Measurements from ENCODE around the gene CLDN1. TPM values are rescaled to one million over a fixed set of nuclear protein-coding genes. Genes with fewer than 3 reads are reported as not detected.

CLDN1 gene
- total and polyA plus RNA-seq, 10 of the 15 experiments (the other 5 are each of a cell fraction or from before 2014, with no cell fraction given) = 3.4 to 22.8 (median 8.5) TPM

DNA sequence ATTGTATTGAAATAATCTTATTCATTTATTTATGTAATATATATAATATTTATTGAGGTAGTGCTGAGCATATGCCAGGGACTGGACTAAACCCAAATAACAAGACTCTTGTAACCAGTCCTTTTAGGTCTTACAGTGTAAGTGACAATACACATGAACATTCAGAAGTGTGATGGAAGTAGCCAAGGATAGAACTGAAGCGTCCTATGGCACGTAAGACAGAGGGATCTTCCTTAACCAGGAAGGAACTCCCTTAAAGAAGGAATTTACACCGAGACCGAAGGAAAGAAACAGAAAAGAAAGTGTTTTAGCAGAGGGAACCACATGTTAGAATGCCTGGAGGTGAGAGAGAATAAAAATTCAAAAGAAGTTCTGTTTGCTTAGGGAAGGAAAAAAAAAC, 23.6 kb upstream of the CLDN1 start (continued):
- TF ChIP-seq, protein P1, sequence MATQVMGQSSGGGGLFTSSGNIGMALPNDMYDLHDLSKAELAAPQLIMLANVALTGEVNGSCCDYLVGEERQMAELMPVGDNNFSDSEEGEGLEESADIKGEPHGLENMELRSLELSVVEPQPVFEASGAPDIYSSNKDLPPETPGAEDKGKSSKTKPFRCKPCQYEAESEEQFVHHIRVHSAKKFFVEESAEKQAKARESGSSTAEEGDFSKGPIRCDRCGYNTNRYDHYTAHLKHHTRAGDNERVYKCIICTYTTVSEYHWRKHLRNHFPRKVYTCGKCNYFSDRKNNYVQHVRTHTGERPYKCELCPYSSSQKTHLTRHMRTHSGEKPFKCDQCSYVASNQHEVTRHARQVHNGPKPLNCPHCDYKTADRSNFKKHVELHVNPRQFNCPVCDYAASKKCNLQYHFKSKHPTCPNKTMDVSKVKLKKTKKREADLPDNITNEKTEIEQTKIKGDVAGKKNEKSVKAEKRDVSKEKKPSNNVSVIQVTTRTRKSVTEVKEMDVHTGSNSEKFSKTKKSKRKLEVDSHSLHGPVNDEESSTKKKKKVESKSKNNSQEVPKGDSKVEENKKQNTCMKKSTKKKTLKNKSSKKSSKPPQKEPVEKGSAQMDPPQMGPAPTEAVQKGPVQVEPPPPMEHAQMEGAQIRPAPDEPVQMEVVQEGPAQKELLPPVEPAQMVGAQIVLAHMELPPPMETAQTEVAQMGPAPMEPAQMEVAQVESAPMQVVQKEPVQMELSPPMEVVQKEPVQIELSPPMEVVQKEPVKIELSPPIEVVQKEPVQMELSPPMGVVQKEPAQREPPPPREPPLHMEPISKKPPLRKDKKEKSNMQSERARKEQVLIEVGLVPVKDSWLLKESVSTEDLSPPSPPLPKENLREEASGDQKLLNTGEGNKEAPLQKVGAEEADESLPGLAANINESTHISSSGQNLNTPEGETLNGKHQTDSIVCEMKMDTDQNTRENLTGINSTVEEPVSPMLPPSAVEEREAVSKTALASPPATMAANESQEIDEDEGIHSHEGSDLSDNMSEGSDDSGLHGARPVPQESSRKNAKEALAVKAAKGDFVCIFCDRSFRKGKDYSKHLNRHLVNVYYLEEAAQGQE (IDR thresholded peaks at IDR 0.05; ENCODE audit: low read depth, low read length) = no peak
- TF ChIP-seq RFX5 (IDR thresholded peaks at IDR 0.05; ENCODE audit: low read depth, low read length) (no peak), TAF1 (IDR thresholded peaks at IDR 0.05; ENCODE audit: borderline replicate concordance, low read depth, low read length) (no peak), TCF3 (IDR thresholded peaks at IDR 0.05; ENCODE audit: borderline replicate concordance, insufficient read depth, low read depth, low read length) (no peak)
- TF ChIP-seq, protein P2, sequence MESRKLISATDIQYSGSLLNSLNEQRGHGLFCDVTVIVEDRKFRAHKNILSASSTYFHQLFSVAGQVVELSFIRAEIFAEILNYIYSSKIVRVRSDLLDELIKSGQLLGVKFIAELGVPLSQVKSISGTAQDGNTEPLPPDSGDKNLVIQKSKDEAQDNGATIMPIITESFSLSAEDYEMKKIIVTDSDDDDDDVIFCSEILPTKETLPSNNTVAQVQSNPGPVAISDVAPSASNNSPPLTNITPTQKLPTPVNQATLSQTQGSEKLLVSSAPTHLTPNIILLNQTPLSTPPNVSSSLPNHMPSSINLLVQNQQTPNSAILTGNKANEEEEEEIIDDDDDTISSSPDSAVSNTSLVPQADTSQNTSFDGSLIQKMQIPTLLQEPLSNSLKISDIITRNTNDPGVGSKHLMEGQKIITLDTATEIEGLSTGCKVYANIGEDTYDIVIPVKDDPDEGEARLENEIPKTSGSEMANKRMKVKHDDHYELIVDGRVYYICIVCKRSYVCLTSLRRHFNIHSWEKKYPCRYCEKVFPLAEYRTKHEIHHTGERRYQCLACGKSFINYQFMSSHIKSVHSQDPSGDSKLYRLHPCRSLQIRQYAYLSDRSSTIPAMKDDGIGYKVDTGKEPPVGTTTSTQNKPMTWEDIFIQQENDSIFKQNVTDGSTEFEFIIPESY (IDR thresholded peaks at IDR 0.05) = no peak
- TF ChIP-seq, protein P3, sequence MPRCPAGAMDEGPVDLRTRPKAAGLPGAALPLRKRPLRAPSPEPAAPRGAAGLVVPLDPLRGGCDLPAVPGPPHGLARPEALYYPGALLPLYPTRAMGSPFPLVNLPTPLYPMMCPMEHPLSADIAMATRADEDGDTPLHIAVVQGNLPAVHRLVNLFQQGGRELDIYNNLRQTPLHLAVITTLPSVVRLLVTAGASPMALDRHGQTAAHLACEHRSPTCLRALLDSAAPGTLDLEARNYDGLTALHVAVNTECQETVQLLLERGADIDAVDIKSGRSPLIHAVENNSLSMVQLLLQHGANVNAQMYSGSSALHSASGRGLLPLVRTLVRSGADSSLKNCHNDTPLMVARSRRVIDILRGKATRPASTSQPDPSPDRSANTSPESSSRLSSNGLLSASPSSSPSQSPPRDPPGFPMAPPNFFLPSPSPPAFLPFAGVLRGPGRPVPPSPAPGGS (IDR thresholded peaks at IDR 0.05; ENCODE audit: borderline replicate concordance, insufficient read depth, low read depth, low read length, poor library complexity, severe bottlenecking) = no peak

Data from GM12878 (cell line).